ENCODE measurements around the gene ACTR1B.
"Not testable (repeated sequence)": the region's sequence is repeated elsewhere in the genome, so short reads cannot be mapped to it uniquely, and the experiment has no call there.

DNA sequence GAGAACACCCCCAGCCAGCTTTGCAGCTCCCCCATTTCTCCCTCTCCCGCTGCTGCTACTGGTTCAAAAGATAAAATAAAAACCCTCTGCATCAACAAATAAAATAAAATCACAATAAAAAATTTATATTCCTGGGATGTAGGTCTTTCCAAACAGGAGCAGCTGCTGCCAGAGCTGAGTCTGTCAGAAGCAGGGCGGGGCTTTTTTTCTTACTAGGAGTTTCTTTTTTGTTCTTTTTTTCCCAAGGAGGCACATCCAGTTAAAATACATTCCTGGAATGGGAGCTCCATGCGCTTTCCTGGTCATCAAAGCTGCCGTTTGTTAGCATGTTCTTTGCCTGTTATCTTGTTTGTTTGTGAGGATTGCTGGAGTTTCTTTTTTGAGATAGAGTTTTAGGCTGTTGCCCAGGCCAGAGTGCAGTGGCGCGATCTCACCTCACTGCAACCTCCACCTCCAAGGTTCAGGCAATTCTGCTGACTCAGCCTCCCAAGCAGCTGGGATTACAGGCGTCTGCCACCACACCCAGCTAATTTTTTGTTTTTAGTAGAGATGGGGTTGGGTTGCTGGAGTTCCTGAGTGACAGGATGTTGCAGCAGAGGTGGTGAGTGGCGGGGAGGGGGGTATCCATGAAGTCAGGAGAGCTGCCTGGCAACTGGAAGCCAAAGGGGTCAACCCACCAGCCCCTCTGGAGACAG is 38.3 kb downstream of the ACTR1B start:
- TF ChIP-seq, protein P1, sequence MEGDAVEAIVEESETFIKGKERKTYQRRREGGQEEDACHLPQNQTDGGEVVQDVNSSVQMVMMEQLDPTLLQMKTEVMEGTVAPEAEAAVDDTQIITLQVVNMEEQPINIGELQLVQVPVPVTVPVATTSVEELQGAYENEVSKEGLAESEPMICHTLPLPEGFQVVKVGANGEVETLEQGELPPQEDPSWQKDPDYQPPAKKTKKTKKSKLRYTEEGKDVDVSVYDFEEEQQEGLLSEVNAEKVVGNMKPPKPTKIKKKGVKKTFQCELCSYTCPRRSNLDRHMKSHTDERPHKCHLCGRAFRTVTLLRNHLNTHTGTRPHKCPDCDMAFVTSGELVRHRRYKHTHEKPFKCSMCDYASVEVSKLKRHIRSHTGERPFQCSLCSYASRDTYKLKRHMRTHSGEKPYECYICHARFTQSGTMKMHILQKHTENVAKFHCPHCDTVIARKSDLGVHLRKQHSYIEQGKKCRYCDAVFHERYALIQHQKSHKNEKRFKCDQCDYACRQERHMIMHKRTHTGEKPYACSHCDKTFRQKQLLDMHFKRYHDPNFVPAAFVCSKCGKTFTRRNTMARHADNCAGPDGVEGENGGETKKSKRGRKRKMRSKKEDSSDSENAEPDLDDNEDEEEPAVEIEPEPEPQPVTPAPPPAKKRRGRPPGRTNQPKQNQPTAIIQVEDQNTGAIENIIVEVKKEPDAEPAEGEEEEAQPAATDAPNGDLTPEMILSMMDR (IDR thresholded peaks at IDR 0.05): not testable (repeated sequence)
- TF ChIP-seq MAX (CRISPR knock-in tag; IDR thresholded peaks at IDR 0.05); ATF2 (CRISPR knock-in tag; IDR thresholded peaks at IDR 0.05; ENCODE audit: borderline replicate concordance, low read depth); MXD4 (CRISPR knock-in tag; IDR thresholded peaks at IDR 0.05; ENCODE audit: borderline replicate concordance); TEAD4 (CRISPR knock-in tag; IDR thresholded peaks at IDR 0.05); PRRX2 (CRISPR knock-in tag; IDR thresholded peaks at IDR 0.05); SMAD3 (CRISPR knock-in tag; IDR thresholded peaks at IDR 0.05; ENCODE audit: borderline replicate concordance); NFATC4 (CRISPR knock-in tag; IDR thresholded peaks at IDR 0.05); ARID4B (CRISPR knock-in tag; IDR thresholded peaks at IDR 0.05; ENCODE audit: borderline replicate concordance); RELA (CRISPR knock-in tag; IDR thresholded peaks at IDR 0.05; ENCODE audit: borderline replicate concordance): not testable (repeated sequence)
- TF ChIP-seq, protein P2, sequence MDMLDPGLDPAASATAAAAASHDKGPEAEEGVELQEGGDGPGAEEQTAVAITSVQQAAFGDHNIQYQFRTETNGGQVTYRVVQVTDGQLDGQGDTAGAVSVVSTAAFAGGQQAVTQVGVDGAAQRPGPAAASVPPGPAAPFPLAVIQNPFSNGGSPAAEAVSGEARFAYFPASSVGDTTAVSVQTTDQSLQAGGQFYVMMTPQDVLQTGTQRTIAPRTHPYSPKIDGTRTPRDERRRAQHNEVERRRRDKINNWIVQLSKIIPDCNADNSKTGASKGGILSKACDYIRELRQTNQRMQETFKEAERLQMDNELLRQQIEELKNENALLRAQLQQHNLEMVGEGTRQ (CRISPR knock-in tag; IDR thresholded peaks at IDR 0.05): not testable (repeated sequence)
- TF ChIP-seq, protein P3, sequence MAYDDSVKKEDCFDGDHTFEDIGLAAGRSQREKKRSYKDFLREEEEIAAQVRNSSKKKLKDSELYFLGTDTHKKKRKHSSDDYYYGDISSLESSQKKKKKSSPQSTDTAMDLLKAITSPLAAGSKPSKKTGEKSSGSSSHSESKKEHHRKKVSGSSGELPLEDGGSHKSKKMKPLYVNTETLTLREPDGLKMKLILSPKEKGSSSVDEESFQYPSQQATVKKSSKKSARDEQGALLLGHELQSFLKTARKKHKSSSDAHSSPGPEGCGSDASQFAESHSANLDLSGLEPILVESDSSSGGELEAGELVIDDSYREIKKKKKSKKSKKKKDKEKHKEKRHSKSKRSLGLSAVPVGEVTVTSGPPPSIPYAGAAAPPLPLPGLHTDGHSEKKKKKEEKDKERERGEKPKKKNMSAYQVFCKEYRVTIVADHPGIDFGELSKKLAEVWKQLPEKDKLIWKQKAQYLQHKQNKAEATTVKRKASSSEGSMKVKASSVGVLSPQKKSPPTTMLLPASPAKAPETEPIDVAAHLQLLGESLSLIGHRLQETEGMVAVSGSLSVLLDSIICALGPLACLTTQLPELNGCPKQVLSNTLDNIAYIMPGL (CRISPR knock-in tag; IDR thresholded peaks at IDR 0.05): not testable (repeated sequence)
- TF ChIP-seq, protein P4, sequence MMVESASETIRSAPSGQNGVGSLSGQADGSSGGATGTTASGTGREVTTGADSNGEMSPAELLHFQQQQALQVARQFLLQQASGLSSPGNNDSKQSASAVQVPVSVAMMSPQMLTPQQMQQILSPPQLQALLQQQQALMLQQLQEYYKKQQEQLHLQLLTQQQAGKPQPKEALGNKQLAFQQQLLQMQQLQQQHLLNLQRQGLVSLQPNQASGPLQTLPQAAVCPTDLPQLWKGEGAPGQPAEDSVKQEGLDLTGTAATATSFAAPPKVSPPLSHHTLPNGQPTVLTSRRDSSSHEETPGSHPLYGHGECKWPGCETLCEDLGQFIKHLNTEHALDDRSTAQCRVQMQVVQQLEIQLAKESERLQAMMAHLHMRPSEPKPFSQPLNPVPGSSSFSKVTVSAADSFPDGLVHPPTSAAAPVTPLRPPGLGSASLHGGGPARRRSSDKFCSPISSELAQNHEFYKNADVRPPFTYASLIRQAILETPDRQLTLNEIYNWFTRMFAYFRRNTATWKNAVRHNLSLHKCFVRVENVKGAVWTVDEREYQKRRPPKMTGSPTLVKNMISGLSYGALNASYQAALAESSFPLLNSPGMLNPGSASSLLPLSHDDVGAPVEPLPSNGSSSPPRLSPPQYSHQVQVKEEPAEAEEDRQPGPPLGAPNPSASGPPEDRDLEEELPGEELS (CRISPR knock-in tag; IDR thresholded peaks at IDR 0.05): not testable (repeated sequence)
- TF ChIP-seq, protein P5, sequence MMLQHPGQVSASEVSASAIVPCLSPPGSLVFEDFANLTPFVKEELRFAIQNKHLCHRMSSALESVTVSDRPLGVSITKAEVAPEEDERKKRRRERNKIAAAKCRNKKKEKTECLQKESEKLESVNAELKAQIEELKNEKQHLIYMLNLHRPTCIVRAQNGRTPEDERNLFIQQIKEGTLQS (CRISPR knock-in tag; conservative IDR thresholded peaks at IDR 0.05): not testable (repeated sequence)

Measured in WTC11 (cell line).